GM21447 (cell line): Measurements from ENCODE around the gene DCC.

Experiments
- ATAC-seq: cut with Tn5 transposase; IDR thresholded peaks from one replicate; pipeline ENCODE4 v1.9.1; 2021; ENCODE audit not compliant: unreplicated experiment

The DCC gene

GRCh38 chr18:52897611-52898484 lies 557.9 kb downstream of the DCC start:
- no peak for ATAC-seq

GRCh38 chr18:52898485-52899058 lies 558.6 kb downstream of the DCC start:
- no peak for ATAC-seq

- no peak for ATAC-seq
These were observed 562.2 kb downstream of the DCC start for GRCh38 chr18:52902188-52902587.

- no peak for ATAC-seq
These were observed 563.9 kb downstream of the DCC start for GRCh38 chr18:52903857-52904256.

- ATAC-seq = no peak
These were observed 567.7 kb downstream of the DCC start for GRCh38 chr18:52907543-52908308.

- ATAC-seq = no peak
These were observed 574.2 kb downstream of the DCC start for GRCh38 chr18:52914148-52914547.

- ATAC-seq = no peak
These were observed 580.7 kb downstream of the DCC start for GRCh38 chr18:52920665-52921064.

- no peak for ATAC-seq
These were observed 593.4 kb downstream of the DCC start for GRCh38 chr18:52933356-52933755.

GRCh38 chr18:52936931-52937330 lies 596.9 kb downstream of the DCC start:
- no peak for ATAC-seq

- no peak for ATAC-seq
These were observed 597.8 kb downstream of the DCC start for GRCh38 chr18:52937840-52938239.

GRCh38 chr18:52945552-52945951 lies 605.6 kb downstream of the DCC start:
- ATAC-seq = no peak

GRCh38 chr18:52948868-52949444 lies 609.0 kb downstream of the DCC start:
- no peak for ATAC-seq

- no peak for ATAC-seq
These were observed 610.2 kb downstream of the DCC start for GRCh38 chr18:52950155-52950554.

- ATAC-seq = no peak
These were observed 613.4 kb downstream of the DCC start for GRCh38 chr18:52953387-52953786.

GRCh38 chr18:52963481-52963880 lies 623.5 kb downstream of the DCC start:
- no peak for ATAC-seq

- ATAC-seq = no peak
These were observed 630.7 kb downstream of the DCC start for GRCh38 chr18:52970686-52971085.

GRCh38 chr18:52971097-52971496 lies 631.1 kb downstream of the DCC start:
- no peak for ATAC-seq

GRCh38 chr18:52979892-52980291 lies 639.9 kb downstream of the DCC start:
- ATAC-seq = no peak

GRCh38 chr18:52991246-52991645 lies 651.2 kb downstream of the DCC start:
- no peak for ATAC-seq

GRCh38 chr18:52992041-52992440 lies 652.0 kb downstream of the DCC start:
- ATAC-seq = no peak

GRCh38 chr18:52995875-52996274 lies 655.9 kb downstream of the DCC start:
- ATAC-seq = no peak
